Measurements from ENCODE around the gene ECI1.

Gene ECI1

DNA sequence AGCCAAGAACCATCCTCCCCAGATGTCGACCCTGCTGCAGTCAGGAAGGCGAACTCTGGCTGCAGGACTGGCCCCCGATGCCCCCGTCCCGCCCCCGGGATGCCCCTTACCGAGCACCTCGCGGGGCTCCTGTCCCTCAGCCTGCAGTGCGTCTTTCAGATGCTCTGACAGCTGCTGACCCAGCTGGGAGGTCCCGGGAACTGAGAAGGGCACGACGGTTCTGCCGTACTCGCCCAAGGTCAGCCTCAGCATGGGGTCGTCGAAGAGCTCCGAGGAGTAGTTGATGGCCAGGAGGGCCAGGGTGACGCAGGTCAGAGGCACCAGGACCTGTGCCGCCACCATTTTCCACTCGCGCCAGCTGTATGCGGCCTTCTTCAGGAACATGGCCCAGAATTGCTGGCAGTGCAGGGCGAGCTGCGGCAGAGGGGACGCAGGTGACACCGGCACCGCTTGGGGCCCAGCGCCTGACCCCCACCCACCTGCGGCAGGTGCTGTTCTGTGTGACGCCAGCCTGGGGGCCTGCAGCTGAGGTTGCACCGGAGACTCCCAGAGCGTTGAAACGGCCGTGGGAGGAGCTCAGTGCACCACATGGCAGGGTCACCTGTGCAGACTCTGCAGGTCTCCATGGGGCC is 36.6 kb upstream of the ECI1 start:
- no peak overlapping the region for H2AK5ac ChIP-seq (ENCODE audit: low read length)
- H3K9ac ChIP-seq (ENCODE audit: low read length) = no peak overlapping the region
- DNase-seq = no peak
- no peaks in the 10 kb centered on the region for H3K79me2 ChIP-seq (ENCODE audit: control insufficient read depth, insufficient read depth, low read length)
- no peak overlapping the region for H2BK15ac ChIP-seq (replicated peaks; ENCODE audit: low read depth)
- no peak overlapping the region for H4K8ac ChIP-seq (ENCODE audit: low read depth, low read length)
- H3K36me3 ChIP-seq (ENCODE audit: control insufficient read depth, insufficient read depth, low read length) = no peaks in the 10 kb centered on the region
- no peak overlapping the region for H4K5ac ChIP-seq (ENCODE audit: low read length)
- H3K18ac ChIP-seq (ENCODE audit: low read length) = no peak overlapping the region
- H3K4me2 ChIP-seq (ENCODE audit: low read length) = no peak overlapping the region
- H3K23ac ChIP-seq (ENCODE audit: low read length) = no peak overlapping the region
- H2BK5ac ChIP-seq (ENCODE audit: low read length) = no peak overlapping the region
- H3K79me1 ChIP-seq (ENCODE audit: low read length) = no peaks in the 10 kb centered on the region
- no peak overlapping the region for H3K4me3 ChIP-seq (ENCODE audit: low read length)
- no peak overlapping the region for H3K27ac ChIP-seq (ENCODE audit: low read depth, low read length)
- H2BK120ac ChIP-seq (ENCODE audit: low read depth, low read length) = no peak overlapping the region
- H3K56ac ChIP-seq (ENCODE audit: low read length) = no peak overlapping the region
- no peaks in the 10 kb centered on the region for H3K4me1 ChIP-seq (ENCODE audit: control insufficient read depth, low read depth, low read length)
- no CpG with 5 or more reads among the region's 35 CpGs for WGBS (ENCODE audit: extremely low coverage, insufficient coverage, low lambda C conversion rate)
- H3K4ac ChIP-seq (ENCODE audit: low read depth, low read length) = no peak overlapping the region
- H3K27me3 ChIP-seq (ENCODE audit: insufficient read depth, low read length, poor library complexity) = no peaks in the 10 kb centered on the region

DNA sequence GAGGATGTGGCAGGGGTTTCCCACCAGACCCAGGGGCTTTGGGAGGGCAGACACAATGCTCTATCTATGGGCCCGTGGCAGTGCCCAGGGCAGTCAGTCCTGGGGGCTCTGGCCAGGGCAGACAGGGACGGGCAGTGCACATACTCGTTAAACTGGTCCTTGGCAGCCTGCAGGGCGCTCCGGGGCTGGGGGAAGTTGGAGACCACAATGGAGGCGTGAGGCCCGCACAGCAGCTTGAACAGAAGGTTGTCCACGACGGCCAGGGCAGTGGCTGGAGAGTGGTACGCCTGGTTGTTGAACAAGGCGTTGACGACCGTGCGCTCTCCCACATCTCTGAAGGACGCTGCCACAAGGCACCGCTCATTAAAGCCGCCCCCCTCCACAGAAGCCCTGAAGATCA is 35.2 kb upstream of the ECI1 start:
- no peak overlapping the region for H3K4me2 ChIP-seq (ENCODE audit: low read length)
- no peaks in the 10 kb centered on the region for H3K36me3 ChIP-seq (ENCODE audit: control insufficient read depth, insufficient read depth, low read length)
- H3K79me1 ChIP-seq (ENCODE audit: low read length) = no peaks in the 10 kb centered on the region
- no peak overlapping the region for H3K18ac ChIP-seq (ENCODE audit: low read length)
- no peak overlapping the region for H2BK15ac ChIP-seq (replicated peaks; ENCODE audit: low read depth)
- no peak overlapping the region for H4K8ac ChIP-seq (ENCODE audit: low read depth, low read length)
- H2BK120ac ChIP-seq (ENCODE audit: low read depth, low read length) = no peak overlapping the region
- H3K4me1 ChIP-seq (ENCODE audit: control insufficient read depth, low read depth, low read length) = no peaks in the 10 kb centered on the region
- H3K27ac ChIP-seq (ENCODE audit: low read depth, low read length) = no peak overlapping the region
- no peak overlapping the region for H2BK5ac ChIP-seq (ENCODE audit: low read length)
- DNase-seq = no peak
- H3K4me3 ChIP-seq (ENCODE audit: low read length) = no peak overlapping the region
- H2AK5ac ChIP-seq (ENCODE audit: low read length) = no peak overlapping the region
- H3K23ac ChIP-seq (ENCODE audit: low read length) = no peak overlapping the region
- no peak overlapping the region for H3K56ac ChIP-seq (ENCODE audit: low read length)
- no peaks in the 10 kb centered on the region for H3K79me2 ChIP-seq (ENCODE audit: control insufficient read depth, insufficient read depth, low read length)
- H3K9ac ChIP-seq (ENCODE audit: low read length) = no peak overlapping the region
- no peak overlapping the region for H4K5ac ChIP-seq (ENCODE audit: low read length)
- WGBS (ENCODE audit: extremely low coverage, insufficient coverage, low lambda C conversion rate) = no CpG with 5 or more reads among the region's 17 CpGs
- H3K27me3 ChIP-seq (ENCODE audit: insufficient read depth, low read length, poor library complexity) = no peaks in the 10 kb centered on the region
- no peak overlapping the region for H3K4ac ChIP-seq (ENCODE audit: low read depth, low read length)

DNA sequence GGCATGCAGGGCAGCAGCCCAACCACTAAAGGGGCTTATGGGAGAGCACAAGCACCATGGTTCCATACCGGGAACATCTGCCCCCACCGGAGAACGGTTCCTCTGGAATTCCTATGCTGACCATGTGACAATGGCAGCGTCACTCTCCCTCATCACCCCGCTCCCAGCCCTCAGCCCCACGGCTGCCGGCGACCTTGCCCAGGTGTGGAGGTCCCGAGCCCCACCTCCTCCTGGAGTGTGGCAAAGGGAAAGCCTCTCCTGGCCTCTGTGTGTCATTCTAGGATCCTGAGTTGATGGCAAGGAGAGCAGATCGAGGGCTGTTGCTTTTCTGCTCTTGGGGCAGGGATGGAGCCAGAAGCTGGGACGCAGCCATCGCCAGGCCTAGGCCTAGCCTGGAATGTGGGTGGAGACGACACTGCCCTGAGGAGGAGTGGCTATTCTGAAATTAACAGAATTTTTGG is 34.4 kb upstream of the ECI1 start:
- H2AK5ac ChIP-seq (ENCODE audit: low read length) = no peak overlapping the region
- H3K4me2 ChIP-seq (ENCODE audit: low read length) = no peak overlapping the region
- no peaks in the 10 kb centered on the region for H3K79me1 ChIP-seq (ENCODE audit: low read length)
- no peak overlapping the region for H3K4me3 ChIP-seq (ENCODE audit: low read length)
- H3K23ac ChIP-seq (ENCODE audit: low read length) = no peak overlapping the region
- H3K4ac ChIP-seq (ENCODE audit: low read depth, low read length) = no peak overlapping the region
- H3K79me2 ChIP-seq (ENCODE audit: control insufficient read depth, insufficient read depth, low read length) = no peaks in the 10 kb centered on the region
- no peak overlapping the region for H3K56ac ChIP-seq (ENCODE audit: low read length)
- no peaks in the 10 kb centered on the region for H3K27me3 ChIP-seq (ENCODE audit: insufficient read depth, low read length, poor library complexity)
- H4K5ac ChIP-seq (ENCODE audit: low read length) = no peak overlapping the region
- H2BK120ac ChIP-seq (ENCODE audit: low read depth, low read length) = no peak overlapping the region
- H3K9ac ChIP-seq (ENCODE audit: low read length) = no peak overlapping the region
- no peak overlapping the region for H4K8ac ChIP-seq (ENCODE audit: low read depth, low read length)
- DNase-seq = no peak
- H3K4me1 ChIP-seq (ENCODE audit: control insufficient read depth, low read depth, low read length) = no peaks in the 10 kb centered on the region
- no peak overlapping the region for H2BK5ac ChIP-seq (ENCODE audit: low read length)
- H3K18ac ChIP-seq (ENCODE audit: low read length) = no peak overlapping the region
- H2BK15ac ChIP-seq (replicated peaks; ENCODE audit: low read depth) = no peak overlapping the region
- no CpG with 5 or more reads among the region's 13 CpGs for WGBS (ENCODE audit: extremely low coverage, insufficient coverage, low lambda C conversion rate)
- no peak overlapping the region for H3K27ac ChIP-seq (ENCODE audit: low read depth, low read length)
- no peaks in the 10 kb centered on the region for H3K36me3 ChIP-seq (ENCODE audit: control insufficient read depth, insufficient read depth, low read length)

DNA sequence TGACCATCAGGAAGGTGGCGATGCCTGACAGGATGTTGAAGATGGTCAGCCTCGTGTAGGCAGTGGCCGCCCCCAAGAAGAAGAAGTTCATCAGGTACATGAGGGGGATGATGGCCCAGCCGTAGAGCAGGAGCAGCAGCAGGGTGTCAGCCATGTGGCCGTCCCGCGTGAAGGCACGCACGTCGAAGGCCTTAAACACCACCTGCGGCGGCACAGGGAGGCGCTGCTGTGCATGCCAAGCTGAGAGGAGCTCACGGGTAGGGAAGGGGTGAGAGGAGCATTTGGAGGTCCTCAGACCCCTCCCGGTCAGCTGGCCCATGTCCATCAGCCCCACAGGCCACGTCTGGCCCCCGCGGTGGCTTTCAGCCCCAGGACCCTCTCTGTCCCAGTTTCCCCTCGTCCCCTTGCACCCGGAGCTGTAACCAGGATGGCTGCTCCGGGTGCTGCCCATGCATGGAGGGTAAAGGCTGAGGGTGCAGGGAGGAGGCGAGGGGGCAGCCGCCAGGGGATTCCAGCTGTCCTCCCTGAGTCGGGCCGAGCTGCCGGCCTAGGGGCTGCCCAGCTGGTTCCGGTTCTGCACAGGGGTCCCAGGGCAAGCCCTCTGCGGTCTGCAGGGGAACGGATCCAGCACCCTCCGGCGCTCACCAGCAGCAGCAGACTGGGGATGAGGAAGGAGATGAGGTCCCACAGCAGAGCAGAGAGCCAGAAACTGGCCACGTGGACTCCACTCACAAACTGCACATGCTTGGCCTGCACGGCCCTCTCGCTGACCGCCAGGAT is 33.6 kb upstream of the ECI1 start:
- no peak overlapping the region for H3K4ac ChIP-seq (ENCODE audit: low read depth, low read length)

DNA sequence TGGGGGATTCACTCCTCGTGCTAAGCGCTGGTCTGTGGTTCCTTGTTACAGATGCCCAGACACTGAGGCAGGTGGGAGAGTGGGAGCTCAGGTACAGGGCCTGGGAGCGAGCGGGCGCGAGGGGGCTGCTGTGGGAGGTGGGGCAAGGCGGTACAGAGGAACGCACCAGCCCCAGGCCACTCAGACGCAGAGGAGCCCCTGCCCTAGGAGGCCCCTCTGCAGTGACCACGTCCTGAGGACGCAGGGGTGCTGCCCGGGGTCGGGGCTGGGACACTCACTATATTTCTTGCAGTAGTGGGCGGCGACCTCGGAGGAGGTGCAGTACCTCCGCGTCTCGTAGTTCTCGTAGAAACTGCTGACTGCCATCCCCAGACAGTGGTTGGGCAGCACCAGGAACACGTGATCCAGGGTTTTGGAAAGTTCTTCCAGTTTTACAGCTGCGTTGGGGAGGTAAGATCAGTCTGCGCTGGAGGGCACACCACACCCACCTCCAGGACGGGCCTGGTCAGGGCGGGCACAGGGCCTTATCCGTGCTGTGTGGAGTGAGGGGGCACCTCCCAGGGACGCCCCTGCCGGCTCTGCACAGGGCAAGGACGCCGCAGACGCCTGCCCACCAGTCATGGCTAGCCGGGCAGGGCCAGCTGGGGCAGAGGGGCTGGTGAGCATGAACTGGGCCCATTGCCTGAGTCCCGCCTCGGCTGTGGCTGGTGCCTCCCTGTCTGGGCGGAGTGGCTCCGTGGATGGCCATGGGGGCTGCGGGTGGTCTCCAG is 32.8 kb upstream of the ECI1 start:
- no peak overlapping the region for H3K4me2 ChIP-seq (ENCODE audit: low read length)
- no peak overlapping the region for H2AK5ac ChIP-seq (ENCODE audit: low read length)

More for the DNA sequence above, 33.6 kb upstream of the ECI1 start:
- H2AK5ac ChIP-seq (ENCODE audit: low read length) = no peak overlapping the region
- no peak overlapping the region for H3K4me2 ChIP-seq (ENCODE audit: low read length)
- H2BK15ac ChIP-seq (replicated peaks; ENCODE audit: low read depth) = no peak overlapping the region
- no peak overlapping the region for H3K27ac ChIP-seq (ENCODE audit: low read depth, low read length)
- no peaks in the 10 kb centered on the region for H3K36me3 ChIP-seq (ENCODE audit: control insufficient read depth, insufficient read depth, low read length)
- no peak overlapping the region for H3K56ac ChIP-seq (ENCODE audit: low read length)
- no CpG with 5 or more reads among the region's 35 CpGs for WGBS (ENCODE audit: extremely low coverage, insufficient coverage, low lambda C conversion rate)
- H3K23ac ChIP-seq (ENCODE audit: low read length) = no peak overlapping the region
- H4K8ac ChIP-seq (ENCODE audit: low read depth, low read length) = no peak overlapping the region
- H4K5ac ChIP-seq (ENCODE audit: low read length) = no peak overlapping the region
- H2BK120ac ChIP-seq (ENCODE audit: low read depth, low read length) = no peak overlapping the region
- H3K79me2 ChIP-seq (ENCODE audit: control insufficient read depth, insufficient read depth, low read length) = no peaks in the 10 kb centered on the region
- no peaks in the 10 kb centered on the region for H3K27me3 ChIP-seq (ENCODE audit: insufficient read depth, low read length, poor library complexity)
- no peak overlapping the region for H2BK5ac ChIP-seq (ENCODE audit: low read length)
- no peak overlapping the region for H3K18ac ChIP-seq (ENCODE audit: low read length)
- no peak overlapping the region for H3K9ac ChIP-seq (ENCODE audit: low read length)
- H3K79me1 ChIP-seq (ENCODE audit: low read length) = no peaks in the 10 kb centered on the region
- DNase-seq = no peak
- no peaks in the 10 kb centered on the region for H3K4me1 ChIP-seq (ENCODE audit: control insufficient read depth, low read depth, low read length)
- H3K4me3 ChIP-seq (ENCODE audit: low read length) = no peak overlapping the region

More for the DNA sequence above, 32.8 kb upstream of the ECI1 start:
- no peak for DNase-seq
- H4K5ac ChIP-seq (ENCODE audit: low read length) = no peak overlapping the region
- H3K79me1 ChIP-seq (ENCODE audit: low read length) = no peaks in the 10 kb centered on the region
- H3K27me3 ChIP-seq (ENCODE audit: insufficient read depth, low read length, poor library complexity) = no peaks in the 10 kb centered on the region
- H2BK5ac ChIP-seq (ENCODE audit: low read length) = no peak overlapping the region
- no peak overlapping the region for H3K9ac ChIP-seq (ENCODE audit: low read length)
- no CpG with 5 or more reads among the region's 37 CpGs for WGBS (ENCODE audit: extremely low coverage, insufficient coverage, low lambda C conversion rate)
- no peak overlapping the region for H2BK120ac ChIP-seq (ENCODE audit: low read depth, low read length)
- H3K4ac ChIP-seq (ENCODE audit: low read depth, low read length) = no peak overlapping the region
- H3K36me3 ChIP-seq (ENCODE audit: control insufficient read depth, insufficient read depth, low read length) = no peaks in the 10 kb centered on the region
- no peak overlapping the region for H3K27ac ChIP-seq (ENCODE audit: low read depth, low read length)
- no peaks in the 10 kb centered on the region for H3K4me1 ChIP-seq (ENCODE audit: control insufficient read depth, low read depth, low read length)
- no peak overlapping the region for H3K18ac ChIP-seq (ENCODE audit: low read length)
- H4K8ac ChIP-seq (ENCODE audit: low read depth, low read length) = no peak overlapping the region
- no peak overlapping the region for H3K4me3 ChIP-seq (ENCODE audit: low read length)
- no peaks in the 10 kb centered on the region for H3K79me2 ChIP-seq (ENCODE audit: control insufficient read depth, insufficient read depth, low read length)
- no peak overlapping the region for H3K56ac ChIP-seq (ENCODE audit: low read length)
- no peak overlapping the region for H2BK15ac ChIP-seq (replicated peaks; ENCODE audit: low read depth)
- no peak overlapping the region for H3K23ac ChIP-seq (ENCODE audit: low read length)
